Measurements from ENCODE around the gene GPD2. TPM values are rescaled to one million over a fixed set of nuclear protein-coding genes. Genes with fewer than 3 reads are reported as not detected.

The GPD2 gene
- total RNA-seq, 1 experiment from 2014 or later: 114 TPM

Other genes with a start within 250 kb of the GPD2 start
- gene NR4A2, start 103.7 kb upstream of the GPD2 start, total RNA-seq (2014; rRNA removed): 0.13 and 0.40 TPM in 2 replicates